Endothelial cell of umbilical vein (primary cell): ENCODE results near the gene AIMP1. TPM values are rescaled to one million over a fixed set of nuclear protein-coding genes. Genes with fewer than 3 reads are reported as not detected.

Experiments used
- BruUV-seq: library from RNA; stranded (reverse); fragments of 400-500 nt; replicated peaks from 2 replicates; lab custom pipeline; 2021; lab: Mats Ljungman, UMichigan
- CTCF ChIA-PET: fragments of 300-600, 350-600 bp; sonication (Branson Sonifier 250); formaldehyde crosslinking; loops from one replicate; lab custom pipeline; 2021; ENCODE audit warnings: antibody characterized with exemption, inconsistent platforms; lab: Charles Lee
- POLR2A ChIA-PET: fragments of 300-600, 350-600 bp; sonication (Branson Sonifier 250); formaldehyde crosslinking; loops from one replicate; lab custom pipeline; 2021; ENCODE audit warnings: antibody characterized with exemption, inconsistent platforms; lab: Charles Lee
- DNase-seq: peaks from one replicate; pipeline ENCODE4 v3.0.0-alpha.2; 2011; ENCODE audit warnings: low read depth, low spot score
- FAIRE-seq: peaks from 2 replicates; lab custom pipeline; 2011; peaks lifted over from hg19 to GRCh38; lab: Jason Lieb, UNC
- H2AFZ ChIP-seq: 2 replicates; pipeline ENCODE4 v1.6.0; 2012; ENCODE audit warnings: low read depth, low read length, control low read depth, inconsistent platforms
- H3K27ac ChIP-seq: 2 replicates; pipeline ENCODE4 v1.5.1; 2011; ENCODE audit warnings: low read depth, mild to moderate bottlenecking, control low read depth, low read length, moderate library complexity; ENCODE audit not compliant: insufficient read depth
- H3K27me3 ChIP-seq, 2 experiments: 2 replicates each; pipeline versions ENCODE4 v1.6.0 to v1.6.1; 2011; ENCODE audit warnings: low read length in 2 of 2, mixed read lengths in 1 of 2; ENCODE audit not compliant: control insufficient read depth in 2 of 2, insufficient read depth in 2 of 2
- H3K36me3 ChIP-seq, 2 experiments: 2 replicates in 1 of 2; 3 replicates in 1 of 2; pipeline ENCODE4 v1.5.1; 2011; ENCODE audit warnings: low read length in 2 of 2, mild to moderate bottlenecking in 1 of 2, moderate library complexity in 1 of 2; ENCODE audit not compliant: control insufficient read depth in 2 of 2, insufficient read depth in 2 of 2; ENCODE audit errors: extremely low read depth in 1 of 2
- H3K4me1 ChIP-seq: 3 replicates; pipeline ENCODE4 v1.5.1; 2011; ENCODE audit warnings: mild to moderate bottlenecking, low read length; ENCODE audit not compliant: control insufficient read depth, insufficient read depth; ENCODE audit errors: extremely low read depth
- H3K4me2 ChIP-seq: 2 replicates; pipeline ENCODE4 v1.6.1; 2011; ENCODE audit warnings: low read length, control low read depth, mixed read lengths; ENCODE audit not compliant: insufficient read depth
- H3K4me3 ChIP-seq, 3 experiments: fragments of 200-600 bp in 1 of 3; sonication (generic), shearing (Covaris generic) in 1 of 3; replicated peaks in 1 of 3; 2 replicates each; pipeline ENCODE4 v1.5.1; 2011 to 2016; ENCODE audit warnings: control low read depth in 3 of 3, low read length in 3 of 3, mild to moderate bottlenecking in 2 of 3, inconsistent platforms in 1 of 3, low read depth in 1 of 3, moderate library complexity in 1 of 3; ENCODE audit not compliant: insufficient read depth in 1 of 3
- H3K79me2 ChIP-seq: 2 replicates; pipeline ENCODE4 v1.6.0; 2012; ENCODE audit warnings: low read length, inconsistent platforms; ENCODE audit not compliant: control insufficient read depth, insufficient read depth
- H3K9ac ChIP-seq: replicated peaks from 2 replicates; pipeline ENCODE3; 2011; ENCODE audit warnings: low read length, control low read depth; ENCODE audit not compliant: insufficient read depth; ENCODE audit errors: extremely low read depth
- H3K9me1 ChIP-seq: replicated peaks from 3 replicates; pipeline ENCODE4 v1.6.0; 2011; ENCODE audit warnings: mild to moderate bottlenecking, low read length; ENCODE audit not compliant: control insufficient read depth, insufficient read depth; ENCODE audit errors: extremely low read depth
- H3K9me3 ChIP-seq: replicated peaks from 2 replicates; pipeline ENCODE4 v1.5.1; 2012; ENCODE audit warnings: low read length, inconsistent platforms; ENCODE audit not compliant: control insufficient read depth, insufficient read depth
- H4K20me1 ChIP-seq: replicated peaks from 2 replicates; pipeline ENCODE3; 2011; ENCODE audit warnings: mild to moderate bottlenecking, low read length; ENCODE audit not compliant: control insufficient read depth, insufficient read depth; ENCODE audit errors: extremely low read depth
- CTCF ChIP-seq, 2 donors: IDR thresholded peaks; 1 replicate in 1 of 2; 2 replicates in 1 of 2; pipeline ENCODE4 v1.5.1; 2011; ENCODE audit warnings: low read length in 2 of 2, mild to moderate bottlenecking in 2 of 2, moderate library complexity in 2 of 2, control low read depth in 1 of 2, inconsistent platforms in 1 of 2, low read depth in 1 of 2; ENCODE audit not compliant: insufficient read depth in 1 of 2; ENCODE audit errors: extremely low read depth in 1 of 2
- EZH2 ChIP-seq: IDR thresholded peaks from 2 replicates; pipeline ENCODE4 v1.6.1; 2012; ENCODE audit warnings: borderline replicate concordance, low read depth, mild to moderate bottlenecking, moderate library complexity, low read length, inconsistent platforms; ENCODE audit not compliant: severe bottlenecking
- FOS ChIP-seq: IDR thresholded peaks from 2 replicates; pipeline ENCODE4 v1.6.1; 2011; ENCODE audit warnings: mild to moderate bottlenecking, low read length, moderate library complexity, borderline replicate concordance; ENCODE audit not compliant: insufficient read depth
- GATA2 ChIP-seq: IDR thresholded peaks from 2 replicates; pipeline ENCODE4 v1.7.0; 2011; ENCODE audit warnings: low read depth, mild to moderate bottlenecking, moderate library complexity, mixed read lengths, low read length; ENCODE audit not compliant: insufficient read length, insufficient read depth
- JUN ChIP-seq: IDR thresholded peaks from 2 replicates; pipeline ENCODE4 v1.6.1; 2011; ENCODE audit warnings: borderline replicate concordance, low read depth; ENCODE audit not compliant: insufficient read length, insufficient read depth
- MAX ChIP-seq: IDR thresholded peaks from 2 replicates; pipeline ENCODE4 v1.6.1; 2011; ENCODE audit not compliant: insufficient read depth, insufficient read length
- MYC ChIP-seq: IDR thresholded peaks from one replicate; pipeline ENCODE4 v1.6.1; 2011; ENCODE audit warnings: mild to moderate bottlenecking, low read depth, low read length
- POLR2A ChIP-seq: IDR thresholded peaks from 2 replicates; pipeline ENCODE4 v1.6.1; 2012; ENCODE audit warnings: low read depth, mild to moderate bottlenecking, control low read depth, low read length
- POLR2AphosphoS5 ChIP-seq: IDR thresholded peaks from 2 replicates; pipeline ENCODE4 v1.6.1; 2012; ENCODE audit warnings: low read depth, mild to moderate bottlenecking, control low read depth, low read length, moderate library complexity; ENCODE audit not compliant: insufficient read depth
- dilution Hi-C: fragments of 300-500 bp; cut with MboI; formaldehyde crosslinking; loops from one replicate; pipeline ENCODE4 v1.15.0; 2019; ENCODE audit warnings: low sequenced_read_pairs; ENCODE audit not compliant: extremely low pct_ligation_motif_present
- intact Hi-C: fragments of 100-400 bp; cut with micrococcal nuclease; formaldehyde crosslinking; loops from one replicate; pipeline ENCODE4 v1.10.0; 2022
- polyA plus RNA-seq, 4 experiments: library from polyadenylated mRNA; depleted of rRNA in 3 of 4; stranded (reverse) in 3 of 4; unstranded in 1 of 4; fragments of >200 nt; gene quantifications; 2 replicates each; pipeline versions ENCODE4 v1.2.1 to v1.2.3, GENCODE V29; 2011 to 2012; ENCODE audit warnings: missing spikeins in 1 of 4
- total RNA-seq: library from RNA; stranded (reverse); gene quantifications from 2 replicates; pipeline ENCODE4 v1.2.3, GENCODE V29; 2021

AIMP1 gene
- total and polyA plus RNA-seq, 2 donors (not counting 3 experiments of a cell fraction or from before 2014, with no cell fraction given): 6.4 to 42.4 TPM

- no peak overlapping the region for H3K9ac ChIP-seq
- H3K4me2 ChIP-seq: no peak overlapping the region
- H3K9me1 ChIP-seq: no peaks in the 10 kb centered on the region
- H3K27ac ChIP-seq: no peak overlapping the region
- peaks cover 0 to 3% of the 10 kb centered on the region in 2 experiments for H3K36me3 ChIP-seq
- dilution Hi-C loops: no loop called here
- TF ChIP-seq MYC (no peak), CTCF (IDR thresholded peaks at IDR 0.05; ENCODE audit: extremely low read depth in 1 of 2, insufficient read depth in 1 of 2, low read depth in 1 of 2, low read length in 2 of 2) (no peak), FOS (no peak), GATA2 (no peak), JUN (no peak), POLR2AphosphoS5 (no peak), MAX (no peak), EZH2 (no peak), POLR2A (no peak)
- ChIA-PET CTCF (interaction anchor here (0.8 kb wide), 1 partner anchor 57 kb away, joined by 3 read pairs; no protein-coding TSS in a partner anchor), POLR2A (no interaction called here)
- BruUV-seq: no TSS peak
- FAIRE-seq: no peak
- H3K4me3 ChIP-seq: no peak overlapping the region
- H3K4me1 ChIP-seq: no peaks in the 10 kb centered on the region
- H3K79me2 ChIP-seq: peaks cover 37% of the 10 kb centered on the region
- H3K9me3 ChIP-seq: no peaks in the 10 kb centered on the region
- H2AFZ ChIP-seq: no peak overlapping the region
- DNase-seq: no peak
- peaks cover 3% of the 10 kb centered on the region for H4K20me1 ChIP-seq
- intact Hi-C loops: no loop called here
- no peaks in the 10 kb centered on the region for H3K27me3 ChIP-seq
These were observed 6.8 kb downstream of the AIMP1 start for GRCh38 chr4:106323119-106323518.
